A375 (cell line): Measurements from ENCODE around the gene CORT. TPM values are rescaled to one million over a fixed set of nuclear protein-coding genes. Genes with fewer than 3 reads are reported as not detected.

ENCODE experiments used
- total RNA-seq: library from RNA; depleted of rRNA; stranded (reverse); fragments of >200 nt; shearing (Covaris generic); gene quantifications from 2 replicates; pipeline ENCODE4 v1.2.3, GENCODE V29; 2014; rRNA removed

CORT gene
- total RNA-seq = 0.64 and 0.66 TPM in 2 replicates

GRCh38 chr1:10449751-10450150 is at the start of gene CORT:
CORT (plus strand) TSS chr1:10450031; CDS start chr1:10450224, 193 bp downstream.

GRCh38 chr1:10430216-10431069 is 19.4 kb upstream of the CORT start, which contains the start of gene CENPS:
CENPS (plus strand) TSS chr1:10430433; CDS start chr1:10430518, 85 bp downstream.

GRCh38 chr1:10472220-10473144 is 22.7 kb downstream of the CORT start, which contains the start of gene DFFA:
DFFA (minus strand) TSS chr1:10472529; CDS start chr1:10472458, 71 bp downstream.

GRCh38 chr1:10474613-10475507 is 25.0 kb downstream of the CORT start, which contains the start of gene PEX14:
PEX14 (plus strand) TSS chr1:10474950; CDS start chr1:10474967, 17 bp downstream.

Other genes with a start within 250 kb of the CORT start
- gene KIF1B, start 239.5 kb upstream of the CORT start, total RNA-seq = 17.9 and 19.2 TPM in 2 replicates
- 69.6 and 82.7 TPM in 2 replicates for gene PGD, start 51.0 kb upstream of the CORT start, total RNA-seq
- gene CENPS, start 19.6 kb upstream of the CORT start, total RNA-seq = 37.3 and 38.6 TPM in 2 replicates
- gene DFFA, start 22.5 kb downstream of the CORT start, total RNA-seq = 47.8 and 56.0 TPM in 2 replicates
- 21.0 and 22.0 TPM in 2 replicates for gene PEX14, start 24.9 kb downstream of the CORT start, total RNA-seq